GM21447 (cell line): ENCODE measurements around the gene KDELR1.
A peak's percentile ranks its signal among the peaks of the same experiment; 100 is the strongest.
"Not testable (repeated sequence)": the region's sequence is repeated elsewhere in the genome, so short reads cannot be mapped to it uniquely, and the experiment has no call there.

ENCODE experiments used
- ATAC-seq: cut with Tn5 transposase; IDR thresholded peaks from one replicate; pipeline ENCODE4 v1.9.1; 2021; ENCODE audit not compliant: unreplicated experiment

The KDELR1 gene

DNA sequence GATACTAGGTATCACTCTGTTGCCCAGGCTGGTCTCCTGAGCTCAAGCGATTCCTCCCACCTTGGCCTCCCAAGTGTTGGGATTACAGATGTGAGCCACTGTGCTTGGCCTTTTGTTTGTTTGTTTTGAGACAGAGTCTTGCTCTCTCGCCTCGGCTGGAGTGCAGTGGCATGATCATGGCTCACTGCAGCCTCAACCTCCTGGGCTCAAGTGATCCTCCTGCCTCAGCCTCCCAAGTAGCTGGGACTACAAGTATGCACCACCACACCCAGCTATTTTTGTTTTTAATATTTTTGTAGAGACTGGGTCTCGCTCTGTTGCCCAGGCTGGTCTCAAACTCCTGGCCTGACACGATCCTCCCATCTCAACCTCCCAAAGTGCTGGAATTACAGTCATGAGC lies 19.6 kb downstream of the KDELR1 start:
- ATAC-seq: not testable (repeated sequence)

DNA sequence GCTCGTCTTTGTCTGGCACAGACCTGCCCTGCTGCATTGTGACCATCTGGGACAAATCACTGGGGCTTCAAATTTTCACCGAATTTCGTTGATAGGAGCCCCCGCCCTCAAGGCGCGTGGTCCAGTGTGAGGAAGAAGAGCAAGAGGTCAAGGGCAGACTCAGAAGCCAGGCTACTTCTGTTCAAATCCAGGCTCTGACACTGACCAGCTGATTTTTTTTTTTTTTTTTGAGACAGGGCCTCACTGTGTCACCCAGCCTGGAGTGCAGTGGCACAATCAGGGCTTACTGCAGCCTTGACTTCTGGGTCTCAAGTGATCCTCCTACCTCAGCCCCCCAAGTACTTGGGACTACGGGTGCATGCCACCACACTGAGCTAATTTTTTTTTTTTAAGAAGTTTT lies 20.0 kb downstream of the KDELR1 start:
- no peak for ATAC-seq

DNA sequence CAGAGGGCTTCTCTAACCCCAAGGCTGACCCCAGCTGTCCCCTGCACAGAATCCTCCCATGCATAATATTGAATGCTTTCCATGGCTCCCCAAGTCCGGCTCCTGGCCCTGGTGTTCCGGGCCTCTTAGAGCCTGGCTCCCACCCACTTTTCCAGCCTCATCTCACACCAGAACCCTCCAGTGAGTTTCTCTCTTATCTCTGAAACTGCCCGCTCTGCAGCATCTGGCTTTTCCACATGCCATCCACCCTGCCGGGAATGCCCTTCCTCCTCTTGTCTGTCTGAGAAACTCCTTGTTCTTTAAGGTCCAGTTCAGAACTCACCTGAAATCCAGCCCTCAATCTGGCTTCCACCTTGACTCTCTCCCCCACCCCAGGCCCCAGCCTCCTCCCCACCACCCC lies 20.4 kb downstream of the KDELR1 start:
- ATAC-seq: no peak

DNA sequence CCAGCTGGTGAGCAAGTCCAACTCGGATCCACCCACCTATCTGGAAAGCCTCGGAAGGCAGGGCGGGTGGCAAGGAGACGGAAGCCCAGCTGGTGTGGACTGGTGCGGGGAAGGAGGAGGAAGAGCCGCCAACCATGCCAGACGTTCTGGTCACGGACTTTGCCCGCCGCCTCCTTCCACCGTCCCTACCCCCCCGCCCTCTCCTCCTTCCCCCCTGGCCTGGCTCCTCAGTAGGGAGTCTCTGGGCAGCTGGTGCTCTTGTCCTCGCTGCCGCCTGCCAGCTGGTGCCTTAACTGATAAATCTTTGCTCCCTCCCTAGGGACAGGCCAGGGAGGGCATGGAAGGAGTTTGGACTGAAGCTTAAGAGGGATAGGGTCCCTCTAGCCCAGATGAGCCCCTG lies 22.4 kb downstream of the KDELR1 start:
- ATAC-seq: no peak

DNA sequence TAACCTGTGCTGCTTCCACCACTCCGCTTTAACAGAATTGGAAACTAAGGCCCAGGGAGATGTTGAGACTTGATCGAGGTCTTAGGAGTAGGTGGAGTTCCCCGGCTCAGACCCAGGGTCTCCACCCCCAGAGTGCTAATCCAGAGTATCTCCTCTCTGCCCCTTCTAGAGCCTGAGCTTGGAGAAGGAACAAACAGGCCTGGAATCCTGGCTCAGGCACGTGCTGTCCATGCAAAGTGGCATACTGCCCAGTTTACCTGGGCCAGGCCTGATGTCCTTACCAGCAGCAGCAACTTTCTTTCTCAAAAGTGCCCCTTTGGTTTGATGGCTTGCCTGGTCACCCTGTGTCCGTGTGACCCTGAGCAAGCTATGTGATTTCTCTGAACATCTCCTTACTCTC lies 23.5 kb downstream of the KDELR1 start:
- ATAC-seq: no peak

DNA sequence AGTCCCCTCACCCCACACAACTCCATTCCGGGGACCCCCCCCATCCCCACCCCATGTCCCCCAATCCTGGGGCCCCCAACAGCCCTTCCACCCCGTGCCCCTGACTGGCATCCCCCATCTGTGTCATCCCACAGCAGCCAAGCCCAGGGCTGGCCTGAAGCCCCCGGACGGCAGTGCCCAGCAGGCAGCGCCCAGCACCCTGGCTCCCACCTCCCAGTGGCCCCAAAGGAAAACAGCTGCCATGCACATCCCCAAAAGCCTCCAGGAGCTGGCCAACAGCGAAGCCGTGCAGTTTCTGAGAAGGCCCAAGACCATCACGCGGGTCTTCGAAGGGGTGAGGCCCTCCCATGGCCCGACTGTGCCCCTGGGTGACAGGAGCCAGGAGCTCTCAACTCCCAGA lies 25.7 kb downstream of the KDELR1 start:
- no peak for ATAC-seq

DNA sequence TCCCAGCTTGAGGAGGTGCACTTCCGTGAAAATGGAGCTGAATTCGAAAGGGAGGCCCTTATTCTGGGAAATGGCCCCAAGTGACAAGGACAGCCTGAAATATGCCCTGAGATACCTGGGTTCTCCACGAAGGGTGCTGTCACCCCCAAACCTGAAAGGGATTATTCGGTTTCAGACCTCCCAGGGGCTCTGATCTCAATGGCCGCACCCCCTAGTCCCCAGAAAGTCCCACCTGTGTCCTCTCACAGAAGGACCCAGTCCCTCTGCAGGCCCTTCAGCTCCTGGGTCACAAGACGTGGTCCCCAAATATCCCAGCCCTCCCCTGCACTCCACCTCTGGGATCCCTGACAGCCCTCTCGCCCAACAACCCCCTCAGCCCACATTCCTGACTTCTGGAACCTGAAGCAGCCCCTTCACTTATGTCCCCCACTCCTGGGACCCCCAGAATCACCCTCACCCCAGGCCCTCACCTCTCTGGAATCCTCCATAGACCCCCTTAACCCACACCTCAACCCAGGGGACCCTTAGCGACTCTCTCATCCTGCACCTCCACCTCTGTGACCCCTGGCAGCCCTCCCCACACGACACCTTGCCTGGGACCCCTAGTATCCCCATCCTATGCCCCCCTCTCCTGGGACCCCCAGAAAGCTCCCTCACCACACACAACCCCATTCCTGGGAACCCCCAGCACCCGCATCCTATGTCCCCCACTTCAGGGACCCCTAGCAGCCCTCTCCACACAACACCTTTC lies 26.6 kb downstream of the KDELR1 start:
- ATAC-seq: no peak

DNA sequence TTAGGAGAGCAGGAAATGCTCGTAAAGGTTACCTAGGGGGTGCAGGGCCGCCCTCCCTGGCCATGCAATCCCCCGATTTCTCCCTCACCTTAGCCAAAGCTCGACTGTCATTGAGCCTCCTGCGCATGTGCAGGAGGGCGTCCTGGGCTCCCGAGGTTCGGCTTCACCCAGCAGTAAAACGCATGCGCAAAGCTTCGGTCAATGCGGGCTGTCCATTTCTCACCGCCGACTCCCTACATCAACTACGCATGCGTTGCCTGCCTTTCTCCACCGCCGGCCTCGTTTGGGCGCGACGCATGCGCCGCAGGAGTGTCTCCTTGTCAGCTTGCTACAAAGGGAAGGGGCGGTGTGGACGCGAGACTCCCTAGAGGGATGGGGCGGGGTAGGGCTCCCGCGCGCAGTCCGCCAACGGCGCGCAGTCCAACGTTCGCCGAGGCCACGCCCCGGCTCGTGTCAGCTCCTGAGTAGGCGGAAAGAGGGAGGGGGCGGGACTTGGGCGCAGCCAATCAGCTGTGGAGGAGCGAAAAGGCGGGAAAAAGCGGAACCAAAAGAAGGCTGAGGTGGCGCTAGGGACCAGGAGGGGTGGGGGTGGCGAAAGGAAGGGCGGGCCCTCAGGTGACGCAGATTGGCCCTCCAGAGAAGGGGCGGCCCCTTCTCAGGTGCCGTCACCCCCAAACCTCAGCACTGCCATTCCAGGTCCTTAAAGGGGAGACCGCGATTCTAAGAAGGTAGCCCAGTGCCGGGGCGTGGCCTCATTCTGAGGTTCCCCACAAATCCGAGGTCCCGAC lies 27.3 kb downstream of the KDELR1 start, which contains the start of the genes SYNGR4 and TMEM143:
SYNGR4 (plus strand) TSS at position 558 of the 788 bp plus-strand sequence. CDS start 1,476 bp downstream, outside the sequence.
TMEM143 (minus strand) TSS at position 131 of the 788 bp plus-strand sequence; CDS start at position 111, 20 bp downstream.
- peak; percentile 75 for ATAC-seq

DNA sequence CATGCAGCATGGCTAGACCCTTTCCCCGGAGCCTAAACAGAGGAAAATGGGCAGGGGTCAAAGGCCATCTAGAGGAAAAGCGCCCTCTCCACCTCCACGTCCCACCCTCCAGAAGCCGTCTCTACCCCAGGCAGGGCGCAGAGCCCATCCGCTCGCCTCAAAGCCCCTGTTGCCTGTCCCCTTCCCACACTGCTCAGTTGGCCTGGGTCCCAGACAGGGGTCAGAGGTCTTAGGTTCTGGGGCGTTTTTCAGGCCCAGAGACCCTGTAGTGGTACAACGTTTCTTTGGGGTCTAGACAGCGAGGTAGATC lies 27.9 kb downstream of the KDELR1 start:
- ATAC-seq: peak; percentile 19

DNA sequence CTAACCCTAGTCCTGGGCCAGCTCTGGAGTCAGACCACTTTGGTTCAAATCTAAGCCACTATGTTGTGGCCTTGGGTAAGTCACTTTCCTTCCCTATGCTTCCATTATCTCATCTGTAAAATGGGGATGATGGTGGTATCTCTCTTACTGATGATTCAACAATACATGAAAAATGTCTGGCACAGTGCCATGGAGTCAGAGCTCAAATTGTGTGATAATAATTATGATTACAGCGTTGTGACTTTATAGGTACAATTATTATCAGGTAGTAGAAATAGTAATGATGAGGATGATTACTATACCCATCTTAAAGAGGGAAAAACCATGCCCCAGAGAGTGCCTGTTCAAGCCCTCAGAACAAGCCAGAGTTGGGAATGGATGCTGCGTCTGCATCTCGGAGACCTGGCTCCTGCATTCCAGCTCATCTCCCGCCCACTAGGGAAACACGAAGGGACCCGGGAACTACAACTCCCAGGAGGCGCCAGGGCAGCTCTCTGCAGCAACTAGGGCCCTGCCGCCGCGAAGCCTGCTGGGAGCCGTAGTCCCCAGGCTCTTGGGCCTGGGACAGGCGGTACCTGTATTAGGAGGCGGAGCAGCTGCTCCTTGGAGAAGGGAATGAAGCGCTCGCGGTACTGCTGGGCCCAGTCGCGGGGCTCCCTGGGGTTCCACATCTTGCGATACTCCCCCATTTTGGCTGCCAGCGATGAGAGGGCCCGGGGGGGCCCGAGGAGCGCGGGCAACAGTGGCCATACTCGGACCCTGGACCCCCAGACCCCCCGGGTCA lies 28.4 kb downstream of the KDELR1 start:
- ATAC-seq: peak; percentile 54

DNA sequence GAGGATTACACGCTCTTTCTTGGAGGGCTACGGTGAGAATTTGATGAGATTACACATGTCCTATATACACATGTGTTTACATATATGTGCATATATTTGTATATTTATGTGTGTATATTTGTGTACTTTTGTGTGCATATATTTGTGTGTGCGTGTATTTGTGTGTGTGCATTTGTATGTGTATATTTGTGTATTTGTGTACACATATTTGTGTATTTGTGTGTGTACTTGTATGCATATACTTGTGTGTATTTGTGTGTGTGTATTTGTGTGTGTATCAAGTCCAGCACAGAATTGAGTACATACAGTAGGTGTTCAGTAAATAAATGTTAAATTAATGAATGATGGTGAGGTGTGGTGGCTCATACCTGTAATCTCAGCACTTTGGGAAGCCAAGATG lies 29.4 kb downstream of the KDELR1 start:
- ATAC-seq: no peak

DNA sequence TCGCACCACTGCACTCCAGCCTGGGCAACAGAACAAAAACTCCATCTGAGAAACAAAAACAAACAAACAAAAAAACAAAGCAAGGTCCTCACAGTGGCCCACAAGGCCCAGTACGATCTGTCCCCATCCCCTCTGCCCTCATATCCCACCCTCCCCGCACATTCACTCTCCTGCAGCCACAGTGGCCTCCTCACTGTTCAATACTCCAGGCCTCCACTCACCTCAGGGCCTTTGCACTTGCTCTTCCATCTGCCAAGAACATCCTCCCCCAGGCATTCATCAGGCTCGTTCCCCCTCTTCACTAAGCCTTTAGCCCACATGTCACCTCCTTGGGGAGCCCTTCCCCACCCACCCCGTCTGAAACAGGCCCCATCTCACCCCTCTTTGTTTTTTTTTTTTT lies 32.2 kb downstream of the KDELR1 start:
- ATAC-seq: no peak

DNA sequence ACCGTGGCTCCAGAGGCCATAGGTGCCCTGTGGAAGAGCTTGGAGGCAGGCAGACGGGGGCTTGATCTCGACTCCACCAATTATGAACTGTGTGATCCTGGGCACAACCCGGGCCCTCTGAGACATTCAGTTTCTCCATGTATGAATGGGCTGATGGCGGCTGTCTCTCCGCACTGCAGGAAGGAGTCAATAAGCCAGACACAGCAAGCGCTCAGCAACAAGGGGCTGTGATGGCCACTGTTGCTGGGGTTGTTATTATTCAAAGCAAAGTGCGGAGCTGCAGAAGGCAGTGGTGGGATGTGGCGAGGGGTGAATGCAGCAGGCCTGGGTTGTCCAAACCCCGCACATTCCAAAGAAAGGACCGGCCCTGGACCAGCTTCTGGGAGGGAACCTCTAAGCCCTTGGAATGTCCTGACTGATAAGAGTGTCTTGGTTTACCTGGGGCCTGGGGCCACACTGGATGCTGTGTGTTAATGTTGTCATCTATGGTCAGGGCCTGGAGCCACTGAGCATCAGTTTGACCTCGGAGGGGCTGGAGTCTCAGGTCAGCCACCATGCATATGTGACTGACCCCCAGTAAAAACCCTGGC lies 35.9 kb downstream of the KDELR1 start:
- ATAC-seq: no peak

DNA sequence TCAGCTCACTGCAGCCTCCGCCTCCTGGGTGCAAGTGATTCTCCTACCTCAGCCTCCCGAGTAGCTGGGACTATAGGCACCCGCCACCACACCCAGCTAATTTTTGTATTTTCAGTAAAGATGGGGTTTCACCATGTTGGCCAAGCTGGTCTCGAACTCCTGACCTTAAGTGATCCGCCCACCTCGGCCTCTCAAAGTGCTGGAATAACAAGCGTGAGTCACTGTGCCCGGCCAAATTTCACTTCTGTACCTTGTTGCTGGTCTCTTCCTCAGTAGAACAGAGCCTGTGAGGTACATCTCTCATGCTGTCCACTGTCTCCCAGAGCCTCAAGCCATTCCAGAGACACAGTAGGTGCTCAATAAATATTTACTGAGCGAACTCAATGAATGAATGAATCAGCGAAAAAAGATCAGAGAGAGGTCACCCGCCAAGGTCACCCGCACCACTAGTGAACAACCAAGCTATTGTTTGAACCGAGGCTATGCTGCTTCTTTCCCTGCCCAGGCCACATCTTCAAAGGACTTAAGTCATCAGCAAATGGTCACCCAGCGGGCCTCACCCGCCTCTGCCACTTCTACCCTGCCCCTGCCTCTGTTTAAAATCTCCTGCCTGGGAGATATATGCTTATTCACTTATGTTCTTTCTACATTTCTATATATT lies 36.9 kb downstream of the KDELR1 start:
- ATAC-seq: no peak

DNA sequence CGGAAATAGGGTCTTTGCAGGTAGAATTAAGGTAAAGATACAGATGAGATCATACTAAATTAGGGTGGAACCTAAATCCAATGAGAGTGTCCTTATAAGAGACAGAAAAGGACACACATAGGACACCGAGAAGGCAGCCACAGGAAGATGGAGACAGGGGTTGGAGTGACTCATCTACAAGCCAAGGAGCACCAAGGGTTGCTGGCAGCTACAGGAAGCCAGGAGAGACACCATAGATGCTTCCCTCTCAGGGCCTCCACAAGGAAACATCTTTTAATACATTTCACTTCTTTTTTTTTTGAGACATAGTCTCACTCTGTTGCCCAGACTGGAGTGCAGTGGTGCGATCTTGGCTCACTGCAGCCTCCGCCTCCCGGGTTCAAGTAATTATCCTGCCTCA lies 37.7 kb downstream of the KDELR1 start:
- ATAC-seq: no peak

DNA sequence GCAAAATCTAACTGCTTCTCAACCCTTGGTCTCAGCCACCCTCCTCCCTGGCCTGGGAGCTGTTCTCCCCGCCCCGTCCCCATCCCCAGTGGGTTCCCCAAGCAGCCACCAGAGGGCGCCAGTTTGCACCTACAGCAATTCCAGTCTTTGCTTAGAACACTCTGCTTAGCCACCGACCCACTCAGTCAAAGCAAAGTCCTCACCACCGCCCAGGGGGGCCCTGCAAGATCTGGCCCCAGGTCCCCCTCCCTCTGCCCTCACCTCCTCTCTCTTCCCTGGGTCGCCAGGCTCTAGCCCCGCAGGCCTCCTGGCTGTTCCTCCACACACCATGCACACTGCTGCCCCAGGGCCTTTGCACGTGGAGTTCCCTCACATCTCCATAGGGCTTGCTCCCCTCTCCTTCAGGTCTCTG lies 40.0 kb downstream of the KDELR1 start:
- ATAC-seq: no peak

DNA sequence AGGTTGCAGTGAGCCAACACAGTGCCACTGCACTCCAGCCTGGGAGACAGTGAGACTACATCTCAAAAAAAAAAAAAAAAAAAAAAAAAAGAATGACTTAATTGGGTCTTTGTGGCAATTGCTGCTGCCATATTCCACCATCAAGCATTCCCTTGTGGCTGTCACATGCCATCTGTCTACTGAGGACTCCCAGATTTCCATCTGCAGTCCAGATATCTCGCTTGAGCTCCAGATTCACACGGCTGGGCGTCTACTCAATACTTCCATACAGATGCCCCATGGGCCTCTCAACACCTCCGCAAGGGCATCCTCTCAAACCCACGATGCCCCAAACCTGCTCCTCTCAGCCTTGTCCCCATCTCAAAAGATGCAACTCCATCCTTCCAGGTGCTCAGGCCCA lies 40.5 kb downstream of the KDELR1 start:
- ATAC-seq: no peak

DNA sequence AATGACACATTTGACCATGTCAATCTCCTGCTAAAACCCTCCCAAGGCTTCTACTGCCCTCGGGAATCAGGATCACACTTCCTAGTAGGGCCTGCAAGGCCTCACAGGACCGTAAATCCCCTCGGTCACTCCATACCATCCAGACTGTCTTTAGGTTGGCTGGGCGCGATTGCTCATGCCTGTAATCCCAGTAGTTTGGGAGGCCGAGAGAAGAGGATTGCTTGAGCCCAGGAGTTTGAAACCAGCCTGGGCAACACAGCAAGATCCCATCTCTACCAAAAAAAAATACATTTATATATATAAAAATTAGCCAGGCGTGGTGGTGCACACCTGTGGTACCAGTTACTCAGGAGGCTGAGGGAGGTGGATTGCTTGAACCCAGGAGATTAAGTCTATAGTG lies 42.6 kb downstream of the KDELR1 start:
- no peak for ATAC-seq

DNA sequence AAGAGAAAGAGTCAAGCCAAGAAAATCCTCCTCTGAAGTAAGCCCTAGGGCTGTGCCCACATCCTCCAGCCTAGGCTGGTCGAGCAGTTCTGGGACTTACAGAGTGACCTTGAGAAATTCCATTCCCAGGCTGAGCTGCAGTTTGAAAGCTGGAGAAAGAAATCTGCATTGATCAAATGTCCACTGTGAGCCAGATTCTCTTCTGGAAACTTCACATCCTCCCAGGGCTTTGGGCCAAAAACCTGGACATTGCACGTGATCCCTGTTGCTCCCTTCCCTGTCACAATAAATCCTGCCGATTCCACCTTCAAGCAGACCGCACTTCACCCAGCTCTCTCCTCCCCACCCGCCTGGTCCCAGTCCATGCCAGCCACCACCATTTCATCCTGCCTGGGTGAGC lies 43.3 kb downstream of the KDELR1 start:
- ATAC-seq: no peak

DNA sequence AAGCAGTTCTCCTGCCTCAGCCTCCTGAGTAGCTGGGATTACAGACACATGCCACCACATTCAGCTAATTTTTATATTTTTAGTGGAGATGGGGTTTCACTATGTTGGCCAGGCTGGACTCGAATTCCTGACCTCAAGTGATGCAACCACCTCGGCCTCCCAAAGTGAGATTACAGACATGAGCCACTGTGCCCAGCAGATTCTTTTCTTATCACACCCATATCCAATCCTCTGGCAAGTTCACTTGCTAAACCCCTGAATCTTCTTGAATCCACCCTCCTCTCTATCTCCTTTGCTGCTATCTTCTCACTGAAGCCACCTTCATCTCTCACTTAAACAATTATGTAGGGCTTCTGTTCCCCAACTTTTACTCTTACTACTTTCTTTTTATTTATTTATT lies 45.2 kb downstream of the KDELR1 start:
- no peak for ATAC-seq

DNA sequence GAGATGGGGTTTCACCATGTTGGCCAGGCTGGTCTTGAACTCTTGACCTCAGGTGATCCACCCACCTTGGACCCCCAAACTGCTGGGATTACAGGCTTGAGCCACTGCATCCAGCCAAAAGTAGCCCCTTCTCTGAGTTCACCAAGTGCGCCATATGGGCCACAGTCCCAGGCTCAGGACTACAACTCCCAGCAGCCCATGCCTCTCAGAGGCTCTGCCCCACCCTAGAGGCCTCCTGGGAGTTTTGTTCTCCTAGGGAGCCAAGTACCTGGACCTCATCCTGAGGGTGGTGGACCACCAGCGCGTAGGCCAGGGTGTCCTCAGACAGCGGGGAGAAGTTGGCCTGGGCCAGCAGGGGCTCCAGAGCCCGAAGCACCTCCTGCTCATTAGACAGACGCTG lies 46.5 kb downstream of the KDELR1 start:
- ATAC-seq: no peak
